ENCODE results near the gene DTNB. TPM values are rescaled to one million over a fixed set of nuclear protein-coding genes. Genes with fewer than 3 reads are reported as not detected.

The DTNB gene
- total and polyA plus RNA-seq, 2 of the 4 experiments (the other 2 are of a cell fraction) = 3.8 to 5.3 TPM

DNA sequence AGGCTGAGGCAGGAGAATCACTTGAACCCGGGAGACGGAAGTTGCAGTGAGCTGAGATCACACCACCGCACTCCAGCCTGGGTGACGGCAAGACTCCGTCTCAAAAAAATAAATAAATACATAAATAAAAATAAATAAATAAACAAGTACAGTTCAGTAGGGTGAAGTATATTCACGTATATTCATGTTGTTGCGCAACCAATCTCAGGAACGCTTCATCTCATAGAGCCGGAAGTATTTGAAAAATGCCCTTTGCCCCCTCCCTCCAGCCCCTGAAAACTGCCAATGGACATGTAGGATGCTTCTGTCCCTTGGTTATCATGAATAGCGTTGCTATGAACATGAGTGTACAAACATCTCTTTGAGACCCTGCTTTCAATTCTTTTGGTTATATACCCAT is 132.0 kb downstream of the DTNB start:
- dilution Hi-C loops (cut with HindIII; ENCODE audit: low sequenced_read_pairs, unreplicated experiment) (no loop called here), in situ Hi-C loops (cut with MboI; ENCODE audit: low sequenced_read_pairs) (no loop called here), intact Hi-C loops (cut with micrococcal nuclease) (no loop called here)
- Histone ChIP-seq H2BK15ac (ENCODE audit: low read depth, low read length) (no peak overlapping the region), H3K18ac (ENCODE audit: low read depth, low read length) (no peak overlapping the region), H4K91ac (ENCODE audit: insufficient read depth, low read depth, low read length) (no peak overlapping the region), H2AK5ac (ENCODE audit: low read depth, low read length) (no peak overlapping the region), H2BK5ac (ENCODE audit: low read depth, low read length, poor library complexity, severe bottlenecking) (no peak overlapping the region), H3K79me1 (ENCODE audit: low read depth in 1 of 2, low read length in 2 of 2) (no peaks in the 10 kb centered on the region), H3K4me3 (ENCODE audit: insufficient read depth, low read depth, low read length) (no peak overlapping the region), H3K9me3 (ENCODE audit: control insufficient read depth, insufficient read depth, low read length) (no peaks in the 10 kb centered on the region), H3K23ac (ENCODE audit: low read depth, low read length) (no peak overlapping the region), H2AFZ (replicated peaks; ENCODE audit: low read length, poor library complexity) (no peak overlapping the region), H3K4ac (ENCODE audit: low read depth, low read length) (no peak overlapping the region), H4K8ac (ENCODE audit: low read depth in 2 of 2, low read length in 2 of 2) (no peak overlapping the region), H3K4me1 (ENCODE audit: control insufficient read depth, insufficient read depth, low read length) (no peaks in the 10 kb centered on the region), H3K9ac (ENCODE audit: low read depth, low read length) (no peak overlapping the region), H3K56ac (ENCODE audit: extremely low read depth, insufficient read depth, low read length) (no peak overlapping the region), H3K9me1 (ENCODE audit: insufficient read depth, low read length) (no peaks in the 10 kb centered on the region), H3K36me3 (ENCODE audit: control insufficient read depth, insufficient read depth, low read length) (no peaks in the 10 kb centered on the region), H2BK20ac (ENCODE audit: low read depth, low read length) (no peak overlapping the region), H3K14ac (replicated peaks; ENCODE audit: low read depth, low read length) (no peak overlapping the region), H4K20me1 (ENCODE audit: insufficient read depth, low read length) (no peaks in the 10 kb centered on the region), H3K4me2 (ENCODE audit: low read depth, low read length) (no peak overlapping the region), H3K27me3 (ENCODE audit: control insufficient read depth, insufficient read depth, low read length) (no peaks in the 10 kb centered on the region), H4K5ac (ENCODE audit: low read depth, low read length) (no peak overlapping the region), H2BK120ac (ENCODE audit: low read depth, low read length) (no peak overlapping the region), H2AK9ac (replicated peaks; ENCODE audit: low read depth, low read length, poor library complexity) (no peak overlapping the region), H3K27ac (ENCODE audit: insufficient read depth, low read length) (no peak overlapping the region)
- ChIA-PET POLR2A (ENCODE audit: unreplicated experiment) (no interaction called here), CTCF (no interaction called here)
- no peak for DNase-seq
- no peak for ATAC-seq (ENCODE audit: low read depth)
- no TSS peak for BruUV-seq (replicated peaks)
- no peak for TF ChIP-seq MXI1 (IDR thresholded peaks at IDR 0.05; ENCODE audit: borderline replicate concordance, low read depth, low read length)
- peak; percentile 86 for TF ChIP-seq CEBPB (IDR thresholded peaks at IDR 0.05; ENCODE audit: low read depth, low read length)
- WGBS, 2 experiments (ENCODE audit: extremely low coverage in 2 of 2, insufficient read length in 1 of 2) = no CpG with 5 or more reads among the region's 10 CpGs
